Muscle of back (tissue), 13 donors: ENCODE measurements around the gene C6orf58. TPM values are rescaled to one million over a fixed set of nuclear protein-coding genes. Genes with fewer than 3 reads are reported as not detected.

ENCODE experiments used
- DNase-seq, 3 donors: peaks; one replicate each; pipeline versions ENCODE4 v3.0.0 to v3.0.0-alpha.2; 2013
- long read RNA-seq, 9 donors: transcript quantifications; one replicate each; lab custom pipeline, GENCODE V29; 2026
- polyA plus RNA-seq, 10 donors: library from polyadenylated mRNA; unstranded; fragments of 120-200 nt; gene quantifications; one replicate each; pipeline ENCODE4 v1.2.1, GENCODE V29; 2013; ENCODE audit not compliant: insufficient read length in 10 of 10

The C6orf58 gene
- 1 to 10 TPM in 6 of 10 donors, under 1 TPM in 3, not detected in 1; 0.60 to 1.6 (median 1.1) TPM for polyA plus RNA-seq
- long read RNA-seq, donor 1: 0 reads
- long read RNA-seq, donor 2: 0 reads
- long read RNA-seq, donor 3: 0 reads
- long read RNA-seq, donor 4: 0 reads
- long read RNA-seq, donor 5: 0 reads
- long read RNA-seq, donor 6: 0 reads
- long read RNA-seq, donor 7: 0 reads
- long read RNA-seq, donor 8: 0 reads
- long read RNA-seq, donor 9: 0 reads

DNA sequence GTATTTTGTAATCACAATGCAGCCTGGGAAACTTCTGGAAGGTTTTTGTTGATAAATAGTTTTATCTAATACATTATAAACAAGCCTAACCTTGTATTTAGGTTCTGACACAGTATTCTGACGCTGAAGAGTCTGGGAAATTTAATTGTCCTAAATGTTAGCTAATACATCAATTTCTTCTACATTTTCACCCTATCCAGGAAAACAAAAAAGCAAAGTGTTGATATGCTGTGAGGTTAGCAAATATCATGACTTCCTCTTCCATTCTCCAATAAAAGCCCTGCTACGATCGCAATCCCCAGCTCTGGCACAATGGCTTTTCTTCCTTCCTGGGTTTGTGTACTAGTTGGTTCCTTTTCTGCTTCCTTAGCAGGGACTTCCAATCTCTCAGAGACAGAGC is at the start of gene C6orf58:
C6orf58 (plus strand) TSS at position 301 of the 400 bp plus-strand sequence; CDS start at position 313, 12 bp downstream.
- no peak for DNase-seq

DNA sequence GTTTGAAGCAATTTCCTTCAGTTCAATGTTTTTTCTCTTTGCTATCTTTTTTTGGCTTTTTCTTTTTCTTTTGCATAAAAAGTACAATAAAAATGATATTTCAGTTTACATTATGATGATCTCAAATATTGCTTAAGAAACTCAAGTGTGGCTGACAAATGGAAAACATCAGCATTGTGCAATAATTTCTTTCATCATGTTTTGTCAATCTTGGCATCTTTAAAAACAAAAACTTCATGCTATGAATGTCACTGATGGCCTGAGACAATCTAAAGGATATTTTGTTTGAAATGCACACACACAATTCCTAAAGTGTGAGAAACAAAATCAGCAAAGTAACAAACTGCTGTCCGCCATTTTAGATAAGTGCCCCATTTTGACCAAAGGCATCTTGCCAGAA is 44.0 kb upstream of the C6orf58 start:
- no peak for DNase-seq

DNA sequence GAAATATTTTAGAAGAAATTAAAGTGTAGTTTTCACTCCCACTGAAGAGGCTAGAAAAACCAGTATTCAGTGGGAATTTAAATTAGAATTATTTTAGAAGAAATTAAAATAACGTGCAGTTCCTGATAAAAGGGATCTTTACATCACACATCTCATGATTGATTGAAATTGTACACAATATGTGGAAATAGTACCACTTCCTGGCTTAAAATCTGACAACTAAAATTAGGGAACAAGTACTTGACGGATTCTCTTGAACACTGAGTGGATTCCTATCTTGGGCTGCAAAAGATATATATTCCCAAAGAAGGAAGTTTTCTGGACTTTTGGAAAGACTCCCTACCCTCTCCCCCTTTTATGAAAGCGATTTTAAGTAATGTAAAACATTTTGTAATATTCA is 43.2 kb upstream of the C6orf58 start:
- no peak for DNase-seq

DNA sequence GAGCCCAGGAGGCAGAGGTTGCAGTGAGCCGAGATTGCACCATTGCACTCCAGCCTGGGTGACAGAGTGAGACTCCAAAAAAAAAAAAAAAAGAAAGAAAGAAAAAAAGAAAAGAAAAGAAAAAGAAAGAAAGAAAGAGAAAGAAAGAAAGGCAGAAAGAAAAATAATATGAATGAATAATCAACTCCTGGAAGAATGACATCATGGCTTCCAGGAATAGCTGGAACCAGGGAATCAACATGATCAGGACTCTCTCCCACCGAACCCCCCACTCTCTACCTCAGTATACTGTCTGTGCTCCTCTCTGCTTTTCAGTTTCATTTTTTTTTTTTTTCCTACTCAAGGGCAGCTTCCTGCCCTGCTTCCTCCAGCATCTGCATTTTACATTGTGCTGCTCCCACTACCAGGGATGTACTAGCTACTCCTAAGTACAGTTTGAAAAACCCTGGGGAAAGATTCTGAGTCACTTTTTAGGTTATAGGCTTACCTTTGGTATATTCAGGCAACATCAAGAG is 38.2 kb upstream of the C6orf58 start:
- DNase-seq: peak in 1 of 3 donors; percentile 42

DNA sequence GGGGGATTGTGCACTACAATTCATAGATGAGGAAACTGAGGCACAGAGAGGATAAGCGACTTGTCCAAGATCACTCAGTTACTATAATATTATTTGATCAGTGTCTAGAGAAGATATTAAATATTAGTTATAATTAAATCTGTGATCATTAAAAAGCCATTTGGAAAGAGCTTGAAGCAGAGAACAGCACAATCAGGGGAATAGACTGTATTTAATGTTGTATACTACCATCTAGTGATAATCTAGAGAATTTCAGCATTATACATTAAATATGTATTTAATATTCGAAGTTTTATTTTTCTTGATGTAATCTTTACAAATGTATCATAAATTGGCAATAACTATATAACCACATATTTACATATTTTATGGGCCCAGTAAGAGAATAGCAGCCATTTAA is 37.7 kb upstream of the C6orf58 start:
- peak in 2 of 3 donors; percentile 8 to 9 for DNase-seq

DNA sequence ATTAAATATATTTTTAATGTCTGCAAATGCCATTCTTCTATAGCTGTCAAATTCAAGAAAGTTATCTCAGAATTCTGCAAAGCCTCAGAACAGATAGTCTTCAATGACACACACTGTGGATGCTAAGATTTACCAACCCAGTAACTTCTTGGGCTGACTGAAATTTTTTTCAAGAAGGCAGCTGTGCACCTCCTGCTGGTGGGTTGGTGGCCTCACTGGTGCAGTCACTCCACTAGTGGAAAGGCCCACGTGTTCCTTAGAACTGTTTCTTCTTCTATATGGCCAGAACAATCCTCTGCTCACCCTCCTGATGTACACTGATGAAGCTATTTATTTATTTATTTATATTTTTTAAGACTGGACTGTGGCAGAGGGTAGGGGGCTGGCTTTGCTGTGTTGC is 29.8 kb upstream of the C6orf58 start:
- no peak for DNase-seq

DNA sequence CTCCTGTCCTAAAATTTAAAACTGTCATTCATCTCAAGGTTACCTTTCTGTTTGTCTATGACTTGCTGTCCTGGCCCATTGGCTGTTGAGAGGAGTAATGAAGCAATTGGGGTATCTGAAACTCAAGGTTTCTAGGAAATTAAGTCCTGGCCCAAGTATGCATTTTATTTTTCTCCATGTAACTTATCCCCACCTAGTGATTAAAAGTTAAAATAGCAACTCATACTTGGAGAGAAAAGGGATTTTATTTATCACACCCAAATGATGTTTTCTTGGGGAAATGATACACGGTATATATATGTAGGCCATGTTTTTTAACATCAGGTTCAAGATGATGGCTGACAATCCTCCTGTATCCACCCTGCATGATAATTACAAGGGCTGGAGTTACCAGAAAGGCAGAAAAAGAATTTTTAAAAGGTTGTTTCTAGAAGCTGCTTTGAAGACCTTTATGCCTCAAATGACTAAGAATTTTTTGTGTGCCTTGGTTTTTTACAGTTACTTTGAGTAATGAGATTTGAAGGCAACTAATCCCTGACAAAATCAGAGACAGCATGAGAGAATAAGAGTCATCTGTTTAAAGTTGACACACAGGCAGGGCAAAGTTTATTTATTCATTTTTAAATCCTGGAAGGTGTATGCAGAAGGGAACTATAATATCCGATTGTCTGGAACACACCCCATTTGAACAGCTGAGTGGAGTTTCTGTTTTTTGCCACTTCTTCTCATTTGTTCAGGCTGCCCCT is 28.9 kb upstream of the C6orf58 start:
- DNase-seq: peak in 1 of 3 donors; percentile 6

DNA sequence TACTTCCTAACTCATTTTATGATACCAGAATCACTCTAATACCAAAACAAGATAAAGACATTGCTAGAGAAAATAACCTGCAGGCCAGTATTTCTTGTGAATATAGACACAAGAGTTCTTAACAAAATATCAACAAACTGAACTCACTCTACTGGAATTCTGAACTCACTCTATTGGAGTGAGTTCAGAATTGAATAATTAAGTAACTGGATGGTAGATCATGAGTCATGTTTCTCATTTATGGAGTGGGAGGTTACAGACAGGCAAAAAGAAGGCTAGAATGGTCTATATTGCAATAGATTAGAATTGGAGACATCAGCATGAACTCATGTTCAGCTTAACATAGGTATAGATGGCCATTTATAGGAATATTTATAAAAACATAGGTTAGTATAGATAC is 26.6 kb upstream of the C6orf58 start:
- DNase-seq: peak in 1 of 3 donors; percentile 11

DNA sequence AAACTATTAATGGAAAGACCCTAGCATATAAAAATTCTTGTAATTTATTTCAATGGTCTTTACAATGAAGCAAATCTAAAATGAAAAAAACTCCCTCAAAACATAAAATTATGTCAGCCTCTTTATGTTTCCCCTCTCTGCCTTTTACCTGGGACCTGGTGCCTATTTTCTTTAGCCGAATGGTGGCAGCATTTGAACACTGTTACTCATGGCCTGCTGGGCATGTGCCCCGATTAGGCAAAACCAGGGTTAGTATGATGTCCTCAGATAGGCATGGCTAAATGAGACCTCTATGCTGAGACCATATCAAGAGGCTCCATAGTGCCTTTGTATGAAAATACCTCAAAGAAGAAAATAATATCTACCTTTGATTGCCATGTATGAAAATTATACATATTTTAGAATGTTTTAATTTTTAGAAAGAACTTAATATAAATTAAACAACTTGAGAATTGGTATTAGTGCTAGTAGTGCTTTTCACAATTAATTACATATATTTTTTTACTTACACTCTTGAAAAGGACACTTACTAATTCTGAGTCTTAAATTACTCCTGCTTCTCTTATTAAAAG is 22.5 kb upstream of the C6orf58 start:
- DNase-seq: no peak

DNA sequence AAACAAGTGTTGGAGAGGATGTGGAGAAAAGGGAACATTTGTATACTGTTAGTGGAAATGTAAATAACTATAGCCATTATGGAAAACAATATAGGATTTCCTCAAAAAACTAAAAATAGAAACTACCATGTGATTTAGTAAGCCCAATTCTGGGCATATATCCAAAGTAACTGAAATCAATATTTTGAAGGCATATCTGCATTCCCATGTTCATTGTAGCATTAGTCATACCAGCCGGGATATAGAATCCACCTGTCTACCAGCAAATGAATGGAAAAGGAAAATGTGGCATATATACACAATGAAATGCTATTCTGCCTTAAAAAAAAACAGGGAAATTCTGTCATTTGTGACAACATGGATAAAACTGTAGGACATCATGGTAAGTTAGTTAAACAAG is 15.3 kb upstream of the C6orf58 start:
- no peak for DNase-seq

DNA sequence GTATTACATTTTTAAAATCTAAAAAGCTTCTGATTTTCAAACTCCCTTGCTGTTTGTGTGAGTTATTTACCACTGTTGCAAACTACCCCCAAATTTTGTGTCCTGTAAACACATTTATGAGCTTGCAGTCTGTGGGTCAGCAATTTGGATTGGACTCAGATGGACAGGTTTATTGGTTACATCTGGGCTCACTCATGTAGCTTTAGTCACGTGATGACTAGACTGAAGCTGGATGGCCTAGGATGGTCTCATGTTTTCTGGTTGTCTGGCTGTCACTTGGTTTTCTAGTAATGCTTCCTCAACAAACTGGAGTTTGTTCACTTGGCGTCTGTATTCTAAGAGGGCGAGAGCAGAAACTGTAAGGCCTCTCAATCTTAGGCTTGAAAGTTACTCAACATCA is 12.2 kb upstream of the C6orf58 start:
- no peak for DNase-seq

DNA sequence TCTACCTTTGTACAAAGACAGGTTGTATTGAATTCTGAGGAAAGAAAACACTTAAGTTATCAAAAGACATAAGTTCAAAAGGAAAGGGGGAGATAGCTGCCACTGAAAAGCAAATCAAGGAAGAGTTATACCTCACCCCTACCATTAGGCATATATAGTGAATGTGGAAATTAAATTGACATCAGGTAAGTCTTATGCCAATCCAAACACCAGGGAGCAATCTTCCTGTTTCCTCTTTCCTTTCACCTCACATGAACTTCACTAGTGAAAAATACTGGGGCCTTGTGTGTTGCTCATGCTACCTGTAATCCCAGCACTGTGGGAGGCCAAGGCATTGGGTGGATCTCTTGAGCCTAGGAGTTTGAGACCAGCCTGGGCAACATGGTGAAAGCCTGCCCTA is 10.9 kb upstream of the C6orf58 start:
- DNase-seq: no peak

DNA sequence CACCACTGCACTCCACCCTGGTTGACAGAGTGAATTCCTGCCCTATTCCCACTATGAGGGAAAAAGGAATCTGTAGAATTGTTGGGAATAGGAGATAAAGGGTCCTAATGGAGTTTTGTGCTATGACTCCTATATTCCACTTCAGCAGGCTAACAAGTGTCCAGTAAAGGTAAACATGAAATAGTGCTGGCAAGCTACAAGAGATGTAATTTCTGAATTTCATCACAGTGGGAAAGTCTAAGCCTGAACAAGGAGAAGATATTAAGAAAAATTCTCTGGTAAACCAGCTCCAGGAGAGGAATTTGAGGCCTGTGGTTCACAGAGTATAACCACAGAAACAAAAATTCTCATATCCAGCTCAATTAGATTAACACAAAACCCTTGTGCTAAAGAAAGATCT is 10.3 kb upstream of the C6orf58 start:
- no peak for DNase-seq

DNA sequence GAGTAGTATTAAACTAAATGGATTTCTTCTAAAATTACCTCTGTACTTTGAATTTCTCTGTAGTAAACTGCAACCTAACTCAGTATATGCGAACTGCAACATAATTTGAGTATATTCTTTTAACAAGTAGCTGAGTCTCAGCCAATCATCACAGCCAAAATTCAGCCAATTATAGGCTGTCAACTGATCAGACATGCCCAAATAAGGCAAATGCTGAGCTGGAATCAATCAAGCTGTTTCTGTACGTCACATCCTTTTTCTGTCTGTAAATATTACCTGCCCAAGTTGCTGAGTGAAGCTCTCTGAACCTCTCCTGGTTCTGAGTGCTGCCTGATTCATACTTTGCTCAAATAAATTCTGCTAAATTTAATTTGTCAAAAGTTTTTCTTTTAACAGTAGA is 9.5 kb upstream of the C6orf58 start:
- DNase-seq: no peak

DNA sequence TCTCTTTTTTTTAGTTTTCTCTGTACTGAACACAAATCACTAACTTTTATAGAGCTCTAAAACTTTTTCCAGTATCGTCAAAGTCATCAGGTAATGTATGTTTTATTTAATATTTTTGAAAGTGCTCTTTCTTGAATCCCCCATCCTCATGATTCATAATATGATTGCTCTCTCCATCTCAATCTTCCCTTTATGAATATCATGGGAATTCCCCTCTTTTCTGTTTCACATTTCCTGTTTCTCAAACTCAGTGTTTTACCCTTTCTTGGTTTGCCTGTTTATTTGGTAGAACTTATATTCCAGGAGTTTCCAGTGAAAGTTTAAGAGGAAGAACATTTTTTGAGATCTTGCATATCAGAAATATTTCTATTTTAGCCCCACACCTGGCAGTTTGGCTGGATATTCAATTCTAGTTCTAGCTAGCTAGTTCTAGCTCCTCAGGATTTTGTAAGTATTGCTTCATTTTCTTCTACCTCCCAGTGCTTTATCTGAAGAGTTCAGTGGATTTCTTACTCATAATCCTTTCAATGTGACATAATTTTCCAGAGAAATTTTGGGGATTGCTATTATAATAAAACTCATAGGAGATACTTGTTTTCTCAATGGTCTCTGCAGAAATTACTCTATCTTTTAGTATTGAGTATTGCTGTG is 6.1 kb upstream of the C6orf58 start:
- DNase-seq: no peak

DNA sequence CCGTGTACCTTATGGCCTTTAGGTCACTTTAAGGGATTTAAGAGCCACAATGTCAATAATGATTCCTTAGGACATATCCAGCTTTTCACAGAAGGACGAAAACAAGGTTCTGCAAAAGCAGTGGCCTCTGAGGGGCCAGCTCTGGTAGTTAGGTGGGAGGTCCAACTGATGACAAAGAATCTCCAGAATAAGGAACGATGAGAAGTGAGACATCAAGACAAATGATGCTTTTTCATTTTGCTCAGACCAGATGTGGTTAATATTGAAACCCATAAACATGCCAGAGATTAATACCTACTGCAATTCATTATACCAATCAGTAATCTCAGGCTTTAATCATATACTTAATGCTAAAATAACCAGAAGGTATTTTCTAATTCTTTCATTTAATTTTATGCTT is 1.9 kb downstream of the C6orf58 start:
- DNase-seq: no peak

DNA sequence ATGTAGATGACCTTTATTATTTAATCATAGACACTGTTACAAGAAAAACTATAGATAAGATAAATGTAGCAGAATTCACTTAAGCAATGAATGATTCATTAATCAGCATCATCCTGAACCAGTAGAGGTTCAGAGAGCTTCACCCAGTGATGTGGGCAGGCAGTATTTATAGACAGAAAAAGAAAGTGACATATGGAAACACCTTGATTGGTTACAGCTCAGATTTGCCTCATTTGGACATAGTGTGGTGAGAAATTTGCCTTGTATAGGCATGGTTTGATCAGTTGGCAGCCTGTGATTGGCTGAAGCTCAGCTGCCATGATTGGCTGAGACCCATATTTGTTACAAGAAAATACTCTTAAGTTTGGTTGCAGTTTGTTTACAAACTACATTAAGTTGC is 4.6 kb downstream of the C6orf58 start:
- DNase-seq: no peak

DNA sequence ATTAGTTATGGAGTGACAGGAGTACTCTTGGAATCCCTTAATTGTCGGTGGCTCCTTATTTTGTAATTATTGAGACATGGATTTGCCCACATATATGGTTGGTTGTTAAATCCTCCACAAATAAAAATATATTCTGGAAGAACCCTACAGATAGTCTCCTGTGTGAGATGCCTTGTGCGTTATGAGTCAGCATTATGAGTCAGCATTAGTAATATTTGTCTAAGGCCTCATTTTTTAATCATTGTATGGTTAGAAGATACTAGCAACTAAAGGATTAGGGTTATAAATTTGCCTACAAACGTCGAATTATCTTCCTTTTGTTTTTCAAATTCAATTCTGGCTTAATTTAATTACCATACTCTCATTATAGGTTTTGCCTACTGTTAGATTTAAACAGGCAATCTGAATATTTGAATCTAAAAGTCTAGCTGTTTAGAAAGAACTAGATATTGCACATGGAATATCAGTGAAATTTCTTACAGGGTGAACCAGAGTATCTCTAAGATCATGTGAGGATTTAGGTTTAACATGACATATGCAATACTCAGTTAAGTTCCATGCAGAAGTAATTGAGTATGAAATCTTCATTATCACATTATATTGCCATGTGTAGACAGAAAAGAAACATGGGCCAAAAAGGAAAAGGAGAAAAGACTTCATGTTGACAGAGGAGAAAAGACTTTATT is 5.9 kb downstream of the C6orf58 start:
- peak in 1 of 3 donors; percentile 32 for DNase-seq

DNA sequence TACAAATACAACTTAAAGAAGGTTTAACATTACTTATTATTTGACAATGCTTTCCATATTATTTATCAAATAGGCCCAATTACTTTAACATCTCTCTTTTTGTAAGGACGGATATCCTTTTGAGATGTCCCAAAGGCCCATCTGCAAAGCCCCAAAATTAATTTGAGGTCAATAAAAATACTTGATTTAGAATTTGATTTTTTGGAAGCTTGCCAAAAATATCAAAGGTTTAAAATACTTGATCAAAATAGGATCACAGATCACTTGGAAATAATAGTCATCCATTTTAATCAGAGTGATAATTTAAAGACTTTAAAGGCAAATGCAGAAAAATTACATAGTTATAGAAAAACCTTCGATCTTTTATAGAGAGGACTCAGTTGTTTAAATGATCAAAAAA is 8.1 kb downstream of the C6orf58 start:
- DNase-seq: no peak

DNA sequence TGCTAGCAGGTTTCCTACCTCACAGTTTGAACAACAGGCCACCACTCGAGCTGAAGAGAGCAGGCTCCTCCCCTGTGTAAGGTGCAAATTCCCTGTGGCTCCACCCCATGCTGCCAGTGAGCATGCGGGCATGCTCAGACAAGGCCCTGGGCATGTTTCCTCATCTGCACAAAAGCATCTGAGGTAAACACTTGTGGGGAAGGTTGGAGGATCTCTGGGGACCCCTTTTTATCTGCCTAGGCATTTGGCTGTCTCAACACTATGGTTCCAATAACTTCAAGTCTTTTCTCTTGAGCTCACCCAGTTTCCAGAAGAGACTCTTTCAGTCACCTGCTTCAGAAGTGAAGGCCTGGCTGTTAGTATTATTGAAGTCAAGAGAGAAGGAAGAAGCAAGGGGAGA is 9.4 kb downstream of the C6orf58 start:
- no peak for DNase-seq

DNA sequence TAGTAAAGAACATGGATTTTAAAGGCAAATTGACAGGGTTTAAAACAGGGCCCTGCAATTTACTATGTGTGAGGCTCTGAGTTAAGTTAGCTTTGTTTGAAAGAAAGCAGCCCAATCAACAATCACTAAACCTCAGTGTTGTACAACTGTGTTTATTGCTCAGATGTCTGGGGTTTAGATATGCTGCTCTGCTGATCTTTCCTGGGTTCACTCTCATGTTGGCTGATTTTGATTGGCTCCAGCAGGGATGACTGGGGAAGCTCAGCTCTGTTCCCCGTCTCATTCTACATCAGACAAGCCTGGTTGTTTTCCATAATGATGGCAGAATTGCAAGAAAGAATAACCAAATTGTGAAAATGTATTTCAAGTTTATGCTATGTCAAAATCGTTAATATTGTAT is 10.9 kb downstream of the C6orf58 start:
- DNase-seq: no peak

DNA sequence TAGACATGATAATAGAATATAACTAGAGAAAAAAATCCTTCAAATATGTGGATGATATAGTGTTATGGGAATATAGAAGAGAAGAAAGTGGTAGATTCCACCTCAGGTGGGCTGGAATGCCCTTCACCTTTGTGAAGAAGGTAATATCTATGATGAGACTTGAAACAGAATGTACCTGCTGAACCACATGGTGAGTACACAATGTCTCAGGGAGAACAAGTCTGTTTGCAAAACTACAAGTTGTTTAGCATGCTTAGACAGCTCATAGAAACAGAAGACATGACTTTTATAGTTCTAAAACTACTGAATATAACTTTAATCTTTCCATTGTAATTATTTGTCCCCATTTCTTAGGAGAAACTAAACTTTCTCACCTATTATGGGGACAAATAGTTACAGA is 12.2 kb downstream of the C6orf58 start:
- no peak for DNase-seq
